SK-N-SH treated with all-trans-retinoic acid at 6 μM for 48 hours (cell line): ENCODE data around the gene EMX1.

Experiments
- ATAC-seq: fragments of 200-7000 bp; cut with Tn5 transposase; 3 replicates; pipeline ENCODE4 v1.9.1; 2020; ENCODE audit warnings: mild to moderate bottlenecking, moderate library complexity
- ARNTL ChIP-seq: fragments of 450-650 bp; formaldehyde crosslinking; IDR thresholded peaks from 2 replicates; pipeline ENCODE4 v1.5.0; 2020; ENCODE audit warnings: low read depth, mild to moderate bottlenecking, moderate library complexity, borderline replicate concordance
- BACH2 ChIP-seq: fragments of 250-450 bp; sonication (Bioruptor Pico); IDR thresholded peaks from 2 replicates; pipeline ENCODE4 v1.9.0; 2021; ENCODE audit warnings: mild to moderate bottlenecking, borderline replicate concordance
- CSDC2 ChIP-seq: fragments of 250-450 bp; sonication (Bioruptor Pico); IDR thresholded peaks from 2 replicates; pipeline ENCODE4 v1.5.0; 2020; ENCODE audit warnings: mild to moderate bottlenecking, moderate library complexity
- ESRRG ChIP-seq: fragments of 250-450 bp; sonication (Bioruptor Pico); IDR thresholded peaks from 2 replicates; pipeline ENCODE4 v1.6.1; 2021; ENCODE audit warnings: mild to moderate bottlenecking
- ISL1 ChIP-seq: fragments of 250-450 bp; sonication (Bioruptor Pico); IDR thresholded peaks from 2 replicates; pipeline ENCODE4 v2.1.2; 2022; ENCODE audit warnings: mild to moderate bottlenecking, moderate library complexity
- OSR1 ChIP-seq: fragments of 250-450 bp; sonication (Bioruptor Pico); IDR thresholded peaks from 2 replicates; pipeline ENCODE4 v1.8.0; 2022; ENCODE audit warnings: moderate library complexity, mild to moderate bottlenecking, inconsistent platforms
- PPARA ChIP-seq: fragments of 250-450 bp; sonication (Bioruptor Pico); IDR thresholded peaks from 2 replicates; pipeline ENCODE4 v1.5.0; 2020; ENCODE audit warnings: mild to moderate bottlenecking, borderline replicate concordance
- RARB ChIP-seq: fragments of 250-450 bp; sonication (Bioruptor Pico); IDR thresholded peaks from 2 replicates; pipeline ENCODE4 v1.8.0; 2021; ENCODE audit warnings: mild to moderate bottlenecking, moderate library complexity
- SNAI2 ChIP-seq: fragments of 250-450 bp; sonication (Bioruptor Pico); IDR thresholded peaks from 2 replicates; pipeline ENCODE4 v1.5.0; 2020; ENCODE audit warnings: mild to moderate bottlenecking, moderate library complexity
- ZFP3 ChIP-seq: fragments of 250-450 bp; sonication (Bioruptor Pico); IDR thresholded peaks from 2 replicates; pipeline ENCODE4 v1.5.0; 2020; ENCODE audit warnings: mild to moderate bottlenecking, moderate library complexity
- ZNF565 ChIP-seq: fragments of 450-650 bp; formaldehyde crosslinking; conservative IDR thresholded peaks from 2 replicates; pipeline ENCODE4 v1.5.0; 2020; ENCODE audit warnings: low read depth, mild to moderate bottlenecking, moderate library complexity
- ZNF70 ChIP-seq: fragments of 450-650 bp; formaldehyde crosslinking; IDR thresholded peaks from 2 replicates; pipeline ENCODE4 v1.5.0; 2020; ENCODE audit warnings: mild to moderate bottlenecking, moderate library complexity
- ZNF8 ChIP-seq: fragments of 450-650 bp; formaldehyde crosslinking; IDR thresholded peaks from 2 replicates; pipeline ENCODE4 v1.5.0; 2020; ENCODE audit warnings: mild to moderate bottlenecking, moderate library complexity
- TF ChIP-seq, protein P1 (sequence below): fragments of 250-450 bp; sonication (Bioruptor Pico); IDR thresholded peaks from 2 replicates; pipeline ENCODE4 v1.8.0; 2021; ENCODE audit warnings: low read depth, mild to moderate bottlenecking, moderate library complexity, borderline replicate concordance
- TF ChIP-seq, protein P2 (sequence below): fragments of 250-450 bp; sonication (Bioruptor Pico); IDR thresholded peaks from 2 replicates; pipeline ENCODE4 v1.5.1; 2020; ENCODE audit warnings: low read depth, mild to moderate bottlenecking, moderate library complexity
- TF ChIP-seq, protein P3 (sequence below): fragments of 250-450 bp; sonication (Bioruptor Pico); IDR thresholded peaks from 2 replicates; pipeline ENCODE4 v1.5.0; 2020; ENCODE audit warnings: mild to moderate bottlenecking, moderate library complexity
- TF ChIP-seq, protein P4 (sequence below): fragments of 250-450 bp; sonication (Bioruptor Pico); IDR thresholded peaks from 2 replicates; pipeline ENCODE4 v1.5.1; 2021; ENCODE audit warnings: mild to moderate bottlenecking, moderate library complexity

Gene EMX1

GRCh38 chr2:72871880-72872279 is 45.4 kb upstream of the EMX1 start (continued):
- TF ChIP-seq, protein P1, sequence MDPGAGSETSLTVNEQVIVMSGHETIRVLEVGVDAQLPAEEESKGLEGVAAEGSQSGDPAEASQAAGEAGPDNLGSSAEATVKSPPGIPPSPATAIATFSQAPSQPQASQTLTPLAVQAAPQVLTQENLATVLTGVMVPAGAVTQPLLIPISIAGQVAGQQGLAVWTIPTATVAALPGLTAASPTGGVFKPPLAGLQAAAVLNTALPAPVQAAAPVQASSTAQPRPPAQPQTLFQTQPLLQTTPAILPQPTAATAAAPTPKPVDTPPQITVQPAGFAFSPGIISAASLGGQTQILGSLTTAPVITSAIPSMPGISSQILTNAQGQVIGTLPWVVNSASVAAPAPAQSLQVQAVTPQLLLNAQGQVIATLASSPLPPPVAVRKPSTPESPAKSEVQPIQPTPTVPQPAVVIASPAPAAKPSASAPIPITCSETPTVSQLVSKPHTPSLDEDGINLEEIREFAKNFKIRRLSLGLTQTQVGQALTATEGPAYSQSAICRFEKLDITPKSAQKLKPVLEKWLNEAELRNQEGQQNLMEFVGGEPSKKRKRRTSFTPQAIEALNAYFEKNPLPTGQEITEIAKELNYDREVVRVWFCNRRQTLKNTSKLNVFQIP (CRISPR knock-in tag), result no peak
- TF ChIP-seq ISL1 (CRISPR knock-in tag) (no peak), ZFP3 (CRISPR knock-in tag) (no peak)

- ATAC-seq, result no peak
- TF ChIP-seq OSR1 (CRISPR knock-in tag), result no peak
- TF ChIP-seq RARB (CRISPR knock-in tag), result no peak
- no peak for TF ChIP-seq BACH2 (CRISPR knock-in tag)
- 0 out of 2 replicates have a peak, but pooled peaks have one; percentile 28 for TF ChIP-seq SNAI2 (CRISPR knock-in tag)
These were observed 33.9 kb upstream of the EMX1 start for GRCh38 chr2:72883356-72883962.

- no peak; the same call in 2 of the 3 replicates for ATAC-seq
- no peak for TF ChIP-seq PPARA
- TF ChIP-seq, protein P2, sequence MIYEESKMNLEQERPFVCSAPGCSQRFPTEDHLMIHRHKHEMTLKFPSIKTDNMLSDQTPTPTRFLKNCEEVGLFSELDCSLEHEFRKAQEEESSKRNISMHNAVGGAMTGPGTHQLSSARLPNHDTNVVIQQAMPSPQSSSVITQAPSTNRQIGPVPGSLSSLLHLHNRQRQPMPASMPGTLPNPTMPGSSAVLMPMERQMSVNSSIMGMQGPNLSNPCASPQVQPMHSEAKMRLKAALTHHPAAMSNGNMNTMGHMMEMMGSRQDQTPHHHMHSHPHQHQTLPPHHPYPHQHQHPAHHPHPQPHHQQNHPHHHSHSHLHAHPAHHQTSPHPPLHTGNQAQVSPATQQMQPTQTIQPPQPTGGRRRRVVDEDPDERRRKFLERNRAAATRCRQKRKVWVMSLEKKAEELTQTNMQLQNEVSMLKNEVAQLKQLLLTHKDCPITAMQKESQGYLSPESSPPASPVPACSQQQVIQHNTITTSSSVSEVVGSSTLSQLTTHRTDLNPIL (CRISPR knock-in tag), result no peak
- TF ChIP-seq, protein P3, sequence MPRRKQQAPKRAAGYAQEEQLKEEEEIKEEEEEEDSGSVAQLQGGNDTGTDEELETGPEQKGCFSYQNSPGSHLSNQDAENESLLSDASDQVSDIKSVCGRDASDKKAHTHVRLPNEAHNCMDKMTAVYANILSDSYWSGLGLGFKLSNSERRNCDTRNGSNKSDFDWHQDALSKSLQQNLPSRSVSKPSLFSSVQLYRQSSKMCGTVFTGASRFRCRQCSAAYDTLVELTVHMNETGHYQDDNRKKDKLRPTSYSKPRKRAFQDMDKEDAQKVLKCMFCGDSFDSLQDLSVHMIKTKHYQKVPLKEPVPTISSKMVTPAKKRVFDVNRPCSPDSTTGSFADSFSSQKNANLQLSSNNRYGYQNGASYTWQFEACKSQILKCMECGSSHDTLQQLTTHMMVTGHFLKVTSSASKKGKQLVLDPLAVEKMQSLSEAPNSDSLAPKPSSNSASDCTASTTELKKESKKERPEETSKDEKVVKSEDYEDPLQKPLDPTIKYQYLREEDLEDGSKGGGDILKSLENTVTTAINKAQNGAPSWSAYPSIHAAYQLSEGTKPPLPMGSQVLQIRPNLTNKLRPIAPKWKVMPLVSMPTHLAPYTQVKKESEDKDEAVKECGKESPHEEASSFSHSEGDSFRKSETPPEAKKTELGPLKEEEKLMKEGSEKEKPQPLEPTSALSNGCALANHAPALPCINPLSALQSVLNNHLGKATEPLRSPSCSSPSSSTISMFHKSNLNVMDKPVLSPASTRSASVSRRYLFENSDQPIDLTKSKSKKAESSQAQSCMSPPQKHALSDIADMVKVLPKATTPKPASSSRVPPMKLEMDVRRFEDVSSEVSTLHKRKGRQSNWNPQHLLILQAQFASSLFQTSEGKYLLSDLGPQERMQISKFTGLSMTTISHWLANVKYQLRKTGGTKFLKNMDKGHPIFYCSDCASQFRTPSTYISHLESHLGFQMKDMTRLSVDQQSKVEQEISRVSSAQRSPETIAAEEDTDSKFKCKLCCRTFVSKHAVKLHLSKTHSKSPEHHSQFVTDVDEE, result no peak
- no peak for TF ChIP-seq ZNF8 (CRISPR knock-in tag)
- no peak for TF ChIP-seq ARNTL (CRISPR knock-in tag)
- no peak for TF ChIP-seq ZNF70
- TF ChIP-seq OSR1 (CRISPR knock-in tag), result no peak
These were observed 30.8 kb upstream of the EMX1 start for GRCh38 chr2:72886505-72887031.

DNA sequence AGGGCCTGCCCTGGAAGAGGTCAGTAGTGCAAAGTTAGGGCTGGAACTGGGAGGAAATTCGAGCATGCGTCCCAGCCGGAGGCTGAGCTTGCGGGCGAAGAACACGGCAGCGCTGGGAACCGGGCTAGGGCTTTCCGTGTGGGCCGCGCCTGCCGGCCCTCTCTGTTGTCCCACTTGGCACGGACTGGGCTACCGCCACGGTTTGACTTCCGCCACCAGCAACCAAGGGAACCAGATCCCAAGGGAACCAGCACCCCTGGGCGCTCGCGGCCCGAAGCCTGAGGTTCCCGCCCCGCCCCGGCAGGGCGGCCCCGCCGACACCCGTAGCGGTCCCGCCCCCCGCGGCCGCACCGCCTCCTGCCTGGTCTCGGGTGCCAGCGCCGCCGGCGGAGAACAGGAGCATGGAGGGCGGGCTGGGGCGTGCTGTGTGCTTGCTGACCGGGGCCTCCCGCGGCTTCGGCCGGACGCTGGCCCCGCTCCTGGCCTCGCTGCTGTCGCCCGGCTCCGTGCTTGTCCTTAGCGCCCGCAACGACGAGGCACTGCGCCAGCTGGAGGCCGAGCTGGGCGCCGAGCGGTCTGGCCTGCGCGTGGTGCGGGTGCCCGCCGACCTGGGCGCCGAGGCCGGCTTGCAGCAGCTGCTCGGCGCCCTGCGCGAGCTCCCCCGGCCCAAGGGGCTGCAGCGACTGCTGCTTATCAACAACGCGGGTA is 30.1 kb upstream of the EMX1 start, which contains the start of gene SPR:
Gene SPR, plus strand, starts transcription at position 377 of the 708 bp plus-strand sequence. Its CDS starts 25 bp downstream, at position 402.
- ATAC-seq, result peak; percentile 91
- TF ChIP-seq, protein P4, sequence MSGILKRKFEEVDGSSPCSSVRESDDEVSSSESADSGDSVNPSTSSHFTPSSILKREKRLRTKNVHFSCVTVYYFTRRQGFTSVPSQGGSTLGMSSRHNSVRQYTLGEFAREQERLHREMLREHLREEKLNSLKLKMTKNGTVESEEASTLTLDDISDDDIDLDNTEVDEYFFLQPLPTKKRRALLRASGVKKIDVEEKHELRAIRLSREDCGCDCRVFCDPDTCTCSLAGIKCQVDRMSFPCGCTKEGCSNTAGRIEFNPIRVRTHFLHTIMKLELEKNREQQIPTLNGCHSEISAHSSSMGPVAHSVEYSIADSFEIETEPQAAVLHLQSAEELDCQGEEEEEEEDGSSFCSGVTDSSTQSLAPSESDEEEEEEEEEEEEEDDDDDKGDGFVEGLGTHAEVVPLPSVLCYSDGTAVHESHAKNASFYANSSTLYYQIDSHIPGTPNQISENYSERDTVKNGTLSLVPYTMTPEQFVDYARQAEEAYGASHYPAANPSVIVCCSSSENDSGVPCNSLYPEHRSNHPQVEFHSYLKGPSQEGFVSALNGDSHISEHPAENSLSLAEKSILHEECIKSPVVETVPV (CRISPR knock-in tag), result no peak
- TF ChIP-seq ZNF8 (CRISPR knock-in tag), result no peak
- no peak for TF ChIP-seq CSDC2
- TF ChIP-seq ZFP3 (CRISPR knock-in tag), result 0 out of 2 replicates have a peak, but pooled peaks have one; percentile 10
- no peak for TF ChIP-seq ESRRG
- TF ChIP-seq, all 23 proteins: peak for 1

DNA sequence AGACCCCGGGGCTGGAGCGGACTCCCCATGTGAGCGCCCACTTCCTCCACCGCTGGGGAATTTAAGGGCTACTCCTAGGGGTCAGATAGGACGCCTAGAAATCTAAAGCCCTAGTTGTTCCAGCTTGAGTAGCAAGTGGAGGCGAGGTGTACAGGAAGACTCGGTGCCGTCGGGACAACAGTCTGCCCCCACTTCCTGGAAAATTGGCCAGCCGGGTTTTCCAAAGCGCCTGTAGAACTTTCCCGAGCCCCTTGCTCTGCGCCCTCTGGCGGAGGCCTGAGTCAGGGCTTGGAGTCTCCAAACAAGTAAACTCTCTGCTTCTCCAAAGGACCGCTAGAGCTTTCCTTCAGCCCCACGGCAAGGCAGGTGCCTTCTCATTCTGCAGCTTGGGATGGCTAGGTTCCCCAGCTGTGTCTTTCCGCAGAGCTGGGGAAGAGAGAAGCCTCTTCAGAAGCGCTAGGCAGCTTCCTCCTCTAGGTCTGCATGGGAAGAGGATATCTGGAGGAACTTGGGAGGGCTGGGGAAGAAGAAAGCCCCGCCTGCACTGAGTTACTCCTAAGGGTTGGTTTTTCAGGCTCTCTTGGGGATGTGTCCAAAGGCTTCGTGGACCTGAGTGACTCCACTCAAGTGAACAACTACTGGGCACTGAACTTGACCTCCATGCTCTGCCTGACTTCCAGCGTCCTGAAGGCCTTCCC is 29.4 kb upstream of the EMX1 start:
- 0 out of 2 replicates have a peak, but pooled peaks have one; percentile 11 for TF ChIP-seq ZFP3 (CRISPR knock-in tag)
- 0 out of 2 replicates have a peak, but pooled peaks have one; percentile 36 for TF ChIP-seq ZNF565 (CRISPR knock-in tag)
- no peak for TF ChIP-seq ISL1 (CRISPR knock-in tag)
- peak; percentile 83 for ATAC-seq
